Activated CD4-positive, alpha-beta T cell treated with anti-CD3 and anti-CD28 coated beads, Interleukin-2, amount 50 U/mL, for 1 hour (primary cell): ENCODE measurements around the gene KIF20B.
"Not testable (repeated sequence)": the region's sequence is repeated elsewhere in the genome, so short reads cannot be mapped to it uniquely, and the experiment has no call there.

Experiments used
- DNase-seq: peaks from one replicate; pipeline ENCODE4 v3.0.0-alpha.2; 2020

The KIF20B gene

GRCh38 chr10:89693176-89693575 is 8.2 kb upstream of the KIF20B start:
- DNase-seq = no peak

GRCh38 chr10:89695307-89695706 is 6.1 kb upstream of the KIF20B start:
- no peak for DNase-seq

GRCh38 chr10:89697946-89698345 is 3.4 kb upstream of the KIF20B start:
- no peak for DNase-seq

GRCh38 chr10:89699581-89700064 is 1.8 kb upstream of the KIF20B start:
- no peak for DNase-seq

- no peak for DNase-seq
Measured at GRCh38 chr10:89700923-89701241, 508 bp upstream of the KIF20B start.

GRCh38 chr10:89702121-89702480 is 711 bp downstream of the KIF20B start:
- peak; percentile 13 for DNase-seq

- no peak for DNase-seq
Measured at GRCh38 chr10:89705466-89705865, 4.1 kb downstream of the KIF20B start.

GRCh38 chr10:89706011-89706410 is 4.6 kb downstream of the KIF20B start:
- no peak for DNase-seq

- DNase-seq = no peak
Measured at GRCh38 chr10:89707372-89707771, 6.0 kb downstream of the KIF20B start.

- DNase-seq = no peak
Measured at GRCh38 chr10:89710753-89711152, 9.4 kb downstream of the KIF20B start.

GRCh38 chr10:89734616-89735015 is 33.2 kb downstream of the KIF20B start:
- DNase-seq = no peak

GRCh38 chr10:89738551-89739209 is 37.3 kb downstream of the KIF20B start:
- DNase-seq = no peak

GRCh38 chr10:89741126-89741762 is 39.9 kb downstream of the KIF20B start:
- DNase-seq = no peak

- DNase-seq = no peak
Measured at GRCh38 chr10:89744026-89744425, 42.6 kb downstream of the KIF20B start.

- no peak for DNase-seq
Measured at GRCh38 chr10:89745903-89746302, 44.5 kb downstream of the KIF20B start.

GRCh38 chr10:89750441-89750840 is 49.1 kb downstream of the KIF20B start:
- no peak for DNase-seq

- DNase-seq = no peak
Measured at GRCh38 chr10:89755374-89755773, 54.0 kb downstream of the KIF20B start.

- no peak for DNase-seq
Measured at GRCh38 chr10:89759531-89759930, 58.1 kb downstream of the KIF20B start.

GRCh38 chr10:89763671-89764070 is 62.3 kb downstream of the KIF20B start:
- not testable (repeated sequence) for DNase-seq

GRCh38 chr10:89771684-89772083 is 70.3 kb downstream of the KIF20B start:
- no peak for DNase-seq

- DNase-seq = no peak
Measured at GRCh38 chr10:89773081-89773480, 71.7 kb downstream of the KIF20B start.

GRCh38 chr10:89776665-89777064 is 75.3 kb downstream of the KIF20B start:
- DNase-seq = no peak

GRCh38 chr10:89782470-89782869 is 81.1 kb downstream of the KIF20B start:
- no peak for DNase-seq

GRCh38 chr10:89783406-89783805 is 82.0 kb downstream of the KIF20B start:
- no peak for DNase-seq

GRCh38 chr10:89785095-89785494 is 83.7 kb downstream of the KIF20B start:
- no peak for DNase-seq
